ENCODE data around the gene VMP1. TPM values are rescaled to one million over a fixed set of nuclear protein-coding genes. Genes with fewer than 3 reads are reported as not detected.

VMP1 gene
- total RNA-seq, 1 experiment from 2014 or later = 83.1 TPM

DNA sequence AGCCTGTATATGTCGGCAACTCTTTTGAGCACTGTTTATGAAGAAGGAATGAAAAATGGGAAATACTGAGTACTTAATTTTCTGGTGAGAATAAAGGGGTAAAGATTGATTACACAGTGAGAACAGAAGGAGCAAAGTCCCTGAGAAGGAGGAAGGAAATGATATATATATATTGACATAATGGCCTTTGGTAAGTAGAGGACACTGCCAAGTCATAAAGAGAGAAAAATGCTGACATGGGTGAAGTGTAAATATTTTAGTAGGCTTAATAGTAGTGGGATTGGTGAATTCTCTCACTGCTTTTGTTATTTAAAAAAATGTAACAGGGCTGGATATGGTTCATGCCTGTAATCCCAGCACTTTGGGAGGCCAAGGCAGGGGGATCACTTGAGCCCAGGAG, 16.2 kb downstream of the VMP1 start:
- no peak overlapping the region for H4K5ac ChIP-seq (ENCODE audit: insufficient read length, low read depth, low read length)
- no peak overlapping the region for H2BK5ac ChIP-seq (ENCODE audit: insufficient read length, low read length)
- no peak overlapping the region for H2BK15ac ChIP-seq (ENCODE audit: low read depth, low read length)
- Mint-ChIP-seq H3K27ac (0 out of 7 replicates have a peak overlapping the region, but pooled peaks of 1 of the 3 experiments have one; percentile 41), H3K4me3 (no peak overlapping the region), H3K27me3 (ENCODE audit: low read depth) (no peaks in the 10 kb centered on the region), H3K4me1 (peaks cover 10 to 12% of the 10 kb centered on the region in 2 experiments), H3K36me3 (ENCODE audit: insufficient read depth in 1 of 3, low read depth in 3 of 3) (peaks cover 0 to 2% (median 0%) of the 10 kb centered on the region in 3 experiments; a peak in 2 of 7 replicates), H3K9me3 (no peaks in the 10 kb centered on the region)
- H2AFZ ChIP-seq (ENCODE audit: low read length) = no peak overlapping the region
- H3K23ac ChIP-seq (ENCODE audit: insufficient read length, low read depth, low read length) = no peak overlapping the region
- H3K27ac ChIP-seq (ENCODE audit: insufficient read length, low read depth, low read length) = no peak overlapping the region
- H4K91ac ChIP-seq (ENCODE audit: insufficient read length, low read depth, low read length) = no peak overlapping the region
- no peak overlapping the region for H3K4ac ChIP-seq (ENCODE audit: low read depth, low read length)
- TF ChIP-seq, protein P1, sequence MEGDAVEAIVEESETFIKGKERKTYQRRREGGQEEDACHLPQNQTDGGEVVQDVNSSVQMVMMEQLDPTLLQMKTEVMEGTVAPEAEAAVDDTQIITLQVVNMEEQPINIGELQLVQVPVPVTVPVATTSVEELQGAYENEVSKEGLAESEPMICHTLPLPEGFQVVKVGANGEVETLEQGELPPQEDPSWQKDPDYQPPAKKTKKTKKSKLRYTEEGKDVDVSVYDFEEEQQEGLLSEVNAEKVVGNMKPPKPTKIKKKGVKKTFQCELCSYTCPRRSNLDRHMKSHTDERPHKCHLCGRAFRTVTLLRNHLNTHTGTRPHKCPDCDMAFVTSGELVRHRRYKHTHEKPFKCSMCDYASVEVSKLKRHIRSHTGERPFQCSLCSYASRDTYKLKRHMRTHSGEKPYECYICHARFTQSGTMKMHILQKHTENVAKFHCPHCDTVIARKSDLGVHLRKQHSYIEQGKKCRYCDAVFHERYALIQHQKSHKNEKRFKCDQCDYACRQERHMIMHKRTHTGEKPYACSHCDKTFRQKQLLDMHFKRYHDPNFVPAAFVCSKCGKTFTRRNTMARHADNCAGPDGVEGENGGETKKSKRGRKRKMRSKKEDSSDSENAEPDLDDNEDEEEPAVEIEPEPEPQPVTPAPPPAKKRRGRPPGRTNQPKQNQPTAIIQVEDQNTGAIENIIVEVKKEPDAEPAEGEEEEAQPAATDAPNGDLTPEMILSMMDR (conservative IDR thresholded peaks at IDR 0.05) = no peak
- no CpG with 5 or more reads among the region's 1 CpG for WGBS (ENCODE audit: extremely low coverage, insufficient read length, low lambda C conversion rate)
- no peak overlapping the region for H3K9ac ChIP-seq (ENCODE audit: extremely low read depth, insufficient read length, low read length)
- H3T11ph ChIP-seq (ENCODE audit: low read length) = no peak overlapping the region
- no peaks in the 10 kb centered on the region for H3K27me3 ChIP-seq (ENCODE audit: insufficient read depth, low read length)
- no peak overlapping the region for H4K8ac ChIP-seq (replicated peaks; ENCODE audit: insufficient read length, low read depth, low read length)
- H3K23me2 ChIP-seq (ENCODE audit: insufficient read length, low read depth, low read length, poor library complexity, severe bottlenecking) = no peaks in the 10 kb centered on the region
- no peaks in the 10 kb centered on the region for H4K20me1 ChIP-seq (ENCODE audit: control insufficient read depth, insufficient read depth, insufficient read length)
- no peak overlapping the region for H2BK12ac ChIP-seq (ENCODE audit: insufficient read length, low read depth, low read length)
- no peaks in the 10 kb centered on the region for H3K9me3 ChIP-seq (ENCODE audit: control insufficient read depth, low read depth, low read length)
- H3K18ac ChIP-seq (ENCODE audit: insufficient read length, low read depth, low read length) = no peak overlapping the region
- no peak overlapping the region for H3K14ac ChIP-seq (ENCODE audit: insufficient read depth, low read length)
- no peak overlapping the region for H2BK20ac ChIP-seq (ENCODE audit: low read depth, low read length, poor library complexity, severe bottlenecking)
- no peaks in the 10 kb centered on the region for H3K79me1 ChIP-seq (ENCODE audit: insufficient read depth, low read depth, low read length, poor library complexity, severe bottlenecking)
- H2BK120ac ChIP-seq (ENCODE audit: low read depth, low read length, poor library complexity, severe bottlenecking) = no peak overlapping the region
- no peak for DNase-seq
- H3K79me2 ChIP-seq (ENCODE audit: insufficient read depth, low read length) = no peaks in the 10 kb centered on the region
- H3K56ac ChIP-seq (ENCODE audit: insufficient read length, low read depth, low read length) = no peak overlapping the region
- no peak overlapping the region for H2AK5ac ChIP-seq (ENCODE audit: insufficient read length, low read length)
- no peak overlapping the region for H3K4me2 ChIP-seq (ENCODE audit: insufficient read depth, insufficient read length, low read length)
- H3K4me1 ChIP-seq (ENCODE audit: insufficient read depth, low read length) = no peaks in the 10 kb centered on the region; the same call in 1 of the 2 replicates

All from H9 (cell line).